RKO (cell line): ENCODE data around the gene ADD2.
"Not testable (repeated sequence)": the region's sequence is repeated elsewhere in the genome, so short reads cannot be mapped to it uniquely, and the experiment has no call there.

ENCODE experiments used
- DNase-seq: peaks from one replicate; pipeline ENCODE4 v3.0.0-alpha.2; 2016; ENCODE audit warnings: low spot score

ADD2 gene

GRCh38 chr2:70767699-70768589 is at the start of gene ADD2:
ADD2 (minus strand) TSS chr2:70768200; CDS start chr2:70706408, 61,792 bp downstream.
- no peak for DNase-seq

- DNase-seq: no peak
Measured at GRCh38 chr2:70817284-70817954, 49.4 kb upstream of the ADD2 start.

GRCh38 chr2:70816726-70817125 is 48.7 kb upstream of the ADD2 start:
- DNase-seq: no peak

- no peak for DNase-seq
Measured at GRCh38 chr2:70808983-70809958, 41.3 kb upstream of the ADD2 start.

- no peak for DNase-seq
Measured at GRCh38 chr2:70807828-70808118, 39.8 kb upstream of the ADD2 start.

GRCh38 chr2:70807102-70807827 is 39.3 kb upstream of the ADD2 start:
- no peak for DNase-seq

GRCh38 chr2:70806620-70807019 is 38.6 kb upstream of the ADD2 start:
- DNase-seq: no peak

GRCh38 chr2:70806013-70806412 is 38.0 kb upstream of the ADD2 start:
- no peak for DNase-seq

GRCh38 chr2:70801607-70802263 is 33.7 kb upstream of the ADD2 start:
- no peak for DNase-seq

GRCh38 chr2:70799706-70800105 is 31.7 kb upstream of the ADD2 start:
- no peak for DNase-seq

- not testable (repeated sequence) for DNase-seq
Measured at GRCh38 chr2:70797996-70798395, 30.0 kb upstream of the ADD2 start.

- no peak for DNase-seq
Measured at GRCh38 chr2:70797506-70797905, 29.5 kb upstream of the ADD2 start.

GRCh38 chr2:70796262-70796661 is 28.3 kb upstream of the ADD2 start:
- DNase-seq: no peak

GRCh38 chr2:70795164-70795995 is 27.4 kb upstream of the ADD2 start:
- DNase-seq: no peak

- DNase-seq: no peak
Measured at GRCh38 chr2:70793450-70793849, 25.4 kb upstream of the ADD2 start.

- no peak for DNase-seq
Measured at GRCh38 chr2:70790136-70790828, 22.3 kb upstream of the ADD2 start, which contains the start of gene FIGLA. FIGLA (minus strand) TSS chr2:70790643; CDS start chr2:70790638, 5 bp downstream.

- no peak for DNase-seq
Measured at GRCh38 chr2:70789304-70790135, 21.5 kb upstream of the ADD2 start.

- peak; percentile 68 for DNase-seq
Measured at GRCh38 chr2:70785137-70785911, 17.3 kb upstream of the ADD2 start.
